Activated naive CD8-positive, alpha-beta T cell treated with anti-CD3 and anti-CD28 coated beads for 36 hours (primary cell): Measurements from ENCODE around the gene ZFP91. TPM values are rescaled to one million over a fixed set of nuclear protein-coding genes. Genes with fewer than 3 reads are reported as not detected.

Source experiments
- DNase-seq: peaks from one replicate; pipeline ENCODE4 v3.0.0; 2021
- H3K27ac Mint-ChIP-seq: one replicate; pipeline ENCODE4 v1.8.0; 2022; ENCODE audit warnings: mild to moderate bottlenecking, moderate library complexity, mixed read lengths
- H3K27me3 Mint-ChIP-seq: one replicate; pipeline ENCODE4 v1.8.0; 2022; ENCODE audit warnings: mild to moderate bottlenecking, mixed read lengths
- H3K36me3 Mint-ChIP-seq: one replicate; pipeline ENCODE4 v1.8.0; 2021; ENCODE audit warnings: mild to moderate bottlenecking, mixed read lengths
- H3K4me1 Mint-ChIP-seq: one replicate; pipeline ENCODE4 v1.8.0; 2021; ENCODE audit warnings: mixed read lengths
- H3K4me3 Mint-ChIP-seq: one replicate; pipeline ENCODE4 v1.8.0; 2022; ENCODE audit warnings: mild to moderate bottlenecking, moderate library complexity, mixed read lengths
- H3K9me3 Mint-ChIP-seq: one replicate; pipeline ENCODE4 v1.8.0; 2022; ENCODE audit warnings: mixed read lengths
- total RNA-seq, 2 experiments: library from RNA; stranded (reverse); gene quantifications; one replicate each; pipeline ENCODE4 v1.2.3, GENCODE V29; 2021

Gene ZFP91
- total RNA-seq, 2 experiments from 2014 or later = 52.8 to 54.9 TPM

DNA sequence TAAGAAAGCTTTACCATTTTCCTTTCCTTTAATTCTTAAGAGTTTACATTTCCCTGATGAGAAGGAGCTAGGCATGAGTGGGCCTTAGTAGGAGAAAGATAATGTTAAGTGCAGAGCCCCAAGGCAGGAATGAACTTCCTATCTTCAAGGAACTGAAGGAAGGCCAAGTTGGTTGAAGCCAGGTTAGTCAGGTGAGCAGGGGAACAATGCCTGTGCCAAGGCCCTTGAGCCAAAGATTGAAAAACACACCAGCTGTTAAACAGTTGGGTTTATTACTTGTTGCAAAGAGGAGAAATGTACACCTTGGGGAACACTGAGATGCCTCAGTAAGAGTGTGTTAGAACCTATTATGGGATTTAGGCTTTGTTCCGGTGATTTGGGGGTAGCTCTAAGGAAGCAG lies 53.6 kb downstream of the ZFP91 start:
- Mint-ChIP-seq H3K27me3 (no peaks in the 10 kb centered on the region), H3K4me1 (peaks cover 4% of the 10 kb centered on the region), H3K4me3 (no peak overlapping the region), H3K27ac (no peak overlapping the region), H3K36me3 (no peaks in the 10 kb centered on the region), H3K9me3 (no peaks in the 10 kb centered on the region)
- DNase-seq = no peak

GRCh38 chr11:58636587-58636986 lies 57.7 kb downstream of the ZFP91 start:
- Mint-ChIP-seq H3K27ac (no peak overlapping the region), H3K4me3 (no peak overlapping the region), H3K4me1 (peaks cover 19% of the 10 kb centered on the region), H3K27me3 (no peaks in the 10 kb centered on the region), H3K36me3 (no peaks in the 10 kb centered on the region), H3K9me3 (no peaks in the 10 kb centered on the region)
- DNase-seq = no peak

GRCh38 chr11:58637371-58637770 lies 58.5 kb downstream of the ZFP91 start:
- Mint-ChIP-seq H3K9me3 (no peaks in the 10 kb centered on the region), H3K4me3 (no peak overlapping the region), H3K27ac (no peak overlapping the region), H3K4me1 (peaks cover 21% of the 10 kb centered on the region), H3K27me3 (no peaks in the 10 kb centered on the region), H3K36me3 (no peaks in the 10 kb centered on the region)
- no peak for DNase-seq

- Mint-ChIP-seq H3K36me3 (peaks cover under 1% of the 10 kb centered on the region), H3K4me3 (no peak overlapping the region), H3K27ac (no peak overlapping the region), H3K4me1 (peaks cover 21% of the 10 kb centered on the region), H3K9me3 (peaks cover under 1% of the 10 kb centered on the region), H3K27me3 (no peaks in the 10 kb centered on the region)
- no peak for DNase-seq
Measured at GRCh38 chr11:58639103-58639502, 60.2 kb downstream of the ZFP91 start.

DNA sequence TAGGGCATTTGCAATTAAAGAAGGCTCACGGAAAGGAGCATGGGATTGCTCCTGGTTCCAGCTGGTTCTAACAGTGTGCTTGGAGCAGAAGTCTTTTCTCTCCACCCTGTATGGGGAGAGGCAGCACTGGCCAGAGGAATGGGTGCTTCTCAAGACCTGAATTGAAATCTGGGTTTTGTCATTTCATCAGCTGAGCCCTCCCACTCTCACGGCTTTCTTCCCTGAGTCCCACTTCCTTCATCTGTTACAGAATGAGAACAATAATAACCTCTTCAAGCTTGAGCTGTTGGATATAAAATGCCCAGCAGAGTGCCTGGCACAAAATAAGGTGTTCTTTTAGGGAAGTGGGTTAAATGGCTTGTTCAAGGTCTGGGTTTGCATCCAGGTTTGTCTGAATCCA lies 60.8 kb downstream of the ZFP91 start:
- no peak for DNase-seq
- peaks cover 2% of the 10 kb centered on the region for H3K36me3 Mint-ChIP-seq
- H3K4me1 Mint-ChIP-seq = peaks cover 21% of the 10 kb centered on the region
- peaks cover 2% of the 10 kb centered on the region for H3K9me3 Mint-ChIP-seq
- H3K27me3 Mint-ChIP-seq = no peaks in the 10 kb centered on the region
- H3K27ac Mint-ChIP-seq = no peak overlapping the region
- H3K4me3 Mint-ChIP-seq = no peak overlapping the region

DNA sequence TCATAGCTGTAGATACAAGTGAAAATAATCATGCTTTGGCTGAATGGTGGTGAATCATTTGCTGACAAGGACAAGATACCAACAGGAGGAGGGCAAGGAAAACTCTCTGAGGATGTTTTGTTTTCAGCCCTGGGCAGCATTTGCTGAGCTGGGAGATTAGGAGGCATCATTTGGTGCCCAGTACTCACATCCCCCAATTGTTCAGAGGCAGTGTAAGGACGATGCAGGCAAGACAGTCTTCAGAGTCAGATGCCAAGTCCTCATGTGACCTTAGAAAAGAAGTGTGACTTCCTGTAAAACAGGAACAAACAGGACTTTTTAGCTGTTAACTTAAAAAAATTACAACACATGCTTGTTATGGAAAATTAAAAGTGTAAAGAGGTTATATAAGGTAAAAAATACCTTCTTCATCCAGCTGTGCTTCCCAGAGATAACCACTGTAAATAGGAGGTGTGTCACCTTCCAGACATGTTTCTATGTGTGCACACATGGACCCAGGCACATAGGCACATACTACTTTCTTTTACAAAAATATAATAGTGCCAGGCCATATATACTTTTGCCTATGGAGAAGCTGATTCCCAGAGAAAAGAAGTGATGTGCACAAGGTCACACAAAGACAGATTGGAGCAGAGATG lies 61.6 kb downstream of the ZFP91 start:
- H3K27ac Mint-ChIP-seq = peak overlapping the region; percentile 18

GRCh38 chr11:58641341-58641740 lies 62.5 kb downstream of the ZFP91 start:
- DNase-seq = no peak
- Mint-ChIP-seq H3K27ac (peak overlapping the region; percentile 14), H3K4me1 (peaks cover 21% of the 10 kb centered on the region), H3K4me3 (no peak overlapping the region), H3K9me3 (peaks cover 8% of the 10 kb centered on the region), H3K36me3 (peaks cover 9% of the 10 kb centered on the region), H3K27me3 (no peaks in the 10 kb centered on the region)

More for the DNA sequence above, 61.6 kb downstream of the ZFP91 start:
- H3K4me3 Mint-ChIP-seq = no peak overlapping the region
- H3K36me3 Mint-ChIP-seq = peaks cover 5% of the 10 kb centered on the region
- H3K27me3 Mint-ChIP-seq = no peaks in the 10 kb centered on the region
- H3K4me1 Mint-ChIP-seq = peaks cover 21% of the 10 kb centered on the region
- DNase-seq = no peak
- peaks cover 4% of the 10 kb centered on the region for H3K9me3 Mint-ChIP-seq

GRCh38 chr11:58641803-58642581 lies 63.1 kb downstream of the ZFP91 start:
- H3K27ac Mint-ChIP-seq = no peak overlapping the region
- H3K36me3 Mint-ChIP-seq = peaks cover 14% of the 10 kb centered on the region
- peaks cover 15% of the 10 kb centered on the region for H3K9me3 Mint-ChIP-seq
- H3K27me3 Mint-ChIP-seq = no peaks in the 10 kb centered on the region
- H3K4me3 Mint-ChIP-seq = no peak overlapping the region
- H3K4me1 Mint-ChIP-seq = peaks cover 21% of the 10 kb centered on the region
- DNase-seq = no peak

- no peak overlapping the region for H3K27ac Mint-ChIP-seq
Measured at GRCh38 chr11:58645854-58646253, 67.0 kb downstream of the ZFP91 start.

DNA sequence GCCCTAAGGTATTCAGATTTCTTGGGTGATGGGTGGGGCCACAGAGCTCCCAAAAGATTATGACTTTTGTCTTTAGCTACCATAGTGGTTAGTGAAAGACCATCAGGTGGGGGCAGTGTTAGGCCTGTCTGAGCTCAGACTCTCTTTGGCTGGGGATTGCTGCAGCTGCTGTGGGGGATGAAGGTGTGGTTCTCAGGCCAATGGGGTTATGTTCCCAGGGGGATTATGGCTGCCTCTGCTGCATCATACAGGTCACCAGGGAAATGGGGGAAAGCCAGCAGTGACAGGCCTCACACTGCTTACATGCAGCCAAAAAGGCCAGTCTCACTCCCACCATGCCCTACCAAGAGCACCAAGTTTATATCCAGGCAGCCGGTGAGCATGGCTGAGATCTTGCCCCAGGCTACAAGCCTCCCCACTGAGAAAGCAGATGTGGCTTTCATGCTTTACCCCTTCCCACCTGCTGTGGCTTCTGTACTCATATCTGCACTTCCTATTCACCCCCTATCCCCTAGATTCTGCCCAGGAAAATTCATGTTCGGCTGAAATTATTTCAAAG lies 68.4 kb downstream of the ZFP91 start:
- H3K4me1 Mint-ChIP-seq = no peaks in the 10 kb centered on the region
- no peak for DNase-seq
- no peaks in the 10 kb centered on the region for H3K27me3 Mint-ChIP-seq
- H3K36me3 Mint-ChIP-seq = peaks cover 19% of the 10 kb centered on the region
- no peak overlapping the region for H3K4me3 Mint-ChIP-seq
- peaks cover 21% of the 10 kb centered on the region for H3K9me3 Mint-ChIP-seq
- H3K27ac Mint-ChIP-seq = no peak overlapping the region

More at GRCh38 chr11:58645854-58646253, 67.0 kb downstream of the ZFP91 start:
- peaks cover 15% of the 10 kb centered on the region for H3K36me3 Mint-ChIP-seq
- H3K27me3 Mint-ChIP-seq = no peaks in the 10 kb centered on the region
- peaks cover 19% of the 10 kb centered on the region for H3K9me3 Mint-ChIP-seq
- H3K4me1 Mint-ChIP-seq = peaks cover 8% of the 10 kb centered on the region
- H3K4me3 Mint-ChIP-seq = no peak overlapping the region
- no peak for DNase-seq

DNA sequence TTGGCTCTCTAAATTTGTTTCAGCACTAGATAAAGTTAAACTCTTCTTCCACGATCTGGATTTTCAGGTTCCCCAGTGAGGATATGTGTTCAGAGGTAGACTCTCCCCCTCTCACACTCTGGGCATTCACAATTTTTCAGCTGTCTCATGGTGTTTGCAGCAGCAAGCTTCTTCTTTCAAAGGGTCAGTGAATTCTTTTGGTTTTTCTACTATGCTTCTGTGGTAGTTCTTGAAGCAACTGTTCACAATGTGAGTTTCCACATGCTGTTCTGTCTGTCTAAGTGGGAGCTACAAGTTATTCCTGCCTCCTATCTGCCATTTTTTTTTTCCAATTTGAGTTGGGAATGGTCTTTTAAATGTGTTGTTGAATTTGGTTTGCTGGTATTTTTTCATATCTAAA lies 69.0 kb downstream of the ZFP91 start:
- no peak overlapping the region for H3K27ac Mint-ChIP-seq
- H3K27me3 Mint-ChIP-seq = no peaks in the 10 kb centered on the region
- H3K36me3 Mint-ChIP-seq = peaks cover 19% of the 10 kb centered on the region
- no peak for DNase-seq
- H3K4me3 Mint-ChIP-seq = no peak overlapping the region
- H3K9me3 Mint-ChIP-seq = peaks cover 21% of the 10 kb centered on the region
- H3K4me1 Mint-ChIP-seq = no peaks in the 10 kb centered on the region

DNA sequence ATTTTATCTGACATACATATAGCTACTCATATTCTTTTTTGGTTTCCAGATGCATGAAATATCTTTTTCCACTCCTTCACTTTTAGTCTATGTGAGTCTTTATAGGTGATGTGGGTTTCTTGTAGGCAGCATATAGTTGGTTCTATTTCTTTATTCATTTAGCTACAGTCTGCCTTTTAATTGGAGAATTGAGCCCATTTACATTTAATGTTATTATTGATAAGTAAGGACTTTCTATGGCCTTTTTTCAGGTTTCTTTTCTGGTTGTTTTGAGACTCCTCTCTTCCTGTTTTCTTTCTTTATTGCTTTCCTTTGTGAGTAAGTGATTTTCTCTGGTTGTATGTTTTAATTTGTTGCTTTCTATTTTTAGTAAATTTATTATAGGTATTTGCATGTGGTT lies 70.8 kb downstream of the ZFP91 start:
- DNase-seq = no peak
- H3K4me1 Mint-ChIP-seq = peaks cover 8% of the 10 kb centered on the region

DNA sequence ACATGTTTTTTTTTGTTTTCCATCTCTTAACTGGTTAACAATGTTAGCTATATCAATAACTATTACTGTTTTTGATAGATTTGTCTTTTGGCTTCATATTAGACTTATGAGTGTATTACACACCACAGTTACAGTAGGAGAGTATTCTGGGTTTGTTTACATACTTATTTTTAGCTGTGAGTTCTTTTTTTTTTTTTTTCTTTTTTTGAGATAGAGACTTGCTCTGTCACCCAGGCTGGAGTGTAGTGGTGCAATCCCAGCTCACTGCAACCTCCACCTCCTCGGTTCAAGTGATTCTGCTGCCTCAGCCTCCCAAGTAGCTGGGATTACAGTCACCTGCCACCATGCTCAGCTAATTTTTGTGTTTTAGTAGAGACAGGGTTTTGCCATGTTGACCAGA lies 71.6 kb downstream of the ZFP91 start:
- no peaks in the 10 kb centered on the region for H3K27me3 Mint-ChIP-seq
- H3K36me3 Mint-ChIP-seq = peaks cover 14% of the 10 kb centered on the region
- H3K9me3 Mint-ChIP-seq = peaks cover 17% of the 10 kb centered on the region
- peaks cover 17% of the 10 kb centered on the region for H3K4me1 Mint-ChIP-seq
- H3K4me3 Mint-ChIP-seq = no peak overlapping the region
- H3K27ac Mint-ChIP-seq = no peak overlapping the region
- no peak for DNase-seq

More for the DNA sequence above, 70.8 kb downstream of the ZFP91 start:
- no peak overlapping the region for H3K4me3 Mint-ChIP-seq
- H3K27me3 Mint-ChIP-seq = no peaks in the 10 kb centered on the region
- peaks cover 17% of the 10 kb centered on the region for H3K36me3 Mint-ChIP-seq
- peaks cover 19% of the 10 kb centered on the region for H3K9me3 Mint-ChIP-seq
- no peak overlapping the region for H3K27ac Mint-ChIP-seq

GRCh38 chr11:58652726-58653280 lies 73.9 kb downstream of the ZFP91 start:
- Mint-ChIP-seq H3K27me3 (no peaks in the 10 kb centered on the region), H3K36me3 (peaks cover 4% of the 10 kb centered on the region), H3K27ac (no peak overlapping the region), H3K4me1 (peaks cover 18% of the 10 kb centered on the region), H3K4me3 (no peak overlapping the region), H3K9me3 (peaks cover 5% of the 10 kb centered on the region)
- DNase-seq = no peak
